PC-3 (cell line): ENCODE data around the gene UCKL1. TPM values are rescaled to one million over a fixed set of nuclear protein-coding genes. Genes with fewer than 3 reads are reported as not detected.
A peak's percentile ranks its signal among the peaks of the same experiment; 100 is the strongest.

ENCODE experiments used
- ATAC-seq: fragments of 200-7000 bp; cut with Tn5 transposase; 2 replicates; pipeline ENCODE4 v1.9.1; 2020; ENCODE audit warnings: mild to moderate bottlenecking, moderate library complexity
- BruUV-seq: library from RNA; stranded (reverse); fragments of 400-500 nt; replicated peaks from 2 replicates; lab custom pipeline; 2021; lab: Mats Ljungman, UMichigan
- CTCF ChIA-PET: fragments of 300-600 bp; sonication (Branson Sonifier 250); formaldehyde crosslinking; loops from one replicate; lab custom pipeline; 2022; ENCODE audit warnings: antibody characterized with exemption; lab: Charles Lee
- POLR2A ChIA-PET: fragments of 300-600 bp; sonication (Branson Sonifier 250); formaldehyde crosslinking; loops from one replicate; lab custom pipeline; 2022; ENCODE audit warnings: antibody characterized with exemption; ENCODE audit not compliant: unreplicated experiment; lab: Charles Lee
- DNase-seq: peaks from one replicate; pipeline ENCODE4 v3.0.0-alpha.2; 2015
- H2AFZ ChIP-seq: fragments of 300-600 bp; sonication (generic); 2 replicates; pipeline ENCODE4 v1.6.0; 2016; ENCODE audit warnings: antibody characterized with exemption, low read length
- H3F3A ChIP-seq: fragments of 300-600 bp; sonication (generic); one replicate; pipeline ENCODE4 v1.6.0; 2017; ENCODE audit warnings: antibody characterized with exemption, low read length, control low read depth, mild to moderate bottlenecking; ENCODE audit not compliant: unreplicated experiment
- H3K27ac ChIP-seq: fragments of 300-600 bp; sonication (generic); 2 replicates; pipeline ENCODE4 v1.5.1; 2016; ENCODE audit warnings: mild to moderate bottlenecking, low read length
- H3K27me3 ChIP-seq: fragments of 300-600 bp; sonication (generic); 2 replicates; pipeline ENCODE4 v1.6.1; 2016; ENCODE audit warnings: low read length, mixed read lengths
- H3K36me3 ChIP-seq: fragments of 300-600 bp; sonication (generic); 2 replicates; pipeline ENCODE4 v1.6.1; 2016; ENCODE audit warnings: low read depth, mixed run types, low read length, mixed read lengths
- H3K4me1 ChIP-seq: fragments of 300-600 bp; sonication (generic); 2 replicates; pipeline ENCODE4 v1.5.1; 2016; ENCODE audit warnings: low read length; ENCODE audit not compliant: insufficient read depth
- H3K4me2 ChIP-seq: fragments of 300-600 bp; sonication (generic); 2 replicates; pipeline ENCODE4 v1.6.0; 2016; ENCODE audit warnings: low read length
- H3K4me3 ChIP-seq: fragments of 300-600 bp; sonication (generic); 2 replicates; pipeline ENCODE4 v1.5.1; 2016; ENCODE audit warnings: mild to moderate bottlenecking, low read length, mixed read lengths
- H3K79me2 ChIP-seq: fragments of 300-600 bp; sonication (generic); 2 replicates; pipeline ENCODE4 v1.6.1; 2017; ENCODE audit warnings: low read length, mixed read lengths
- H3K9ac ChIP-seq: fragments of 300-600 bp; sonication (generic); 2 replicates; pipeline ENCODE4 v1.6.0; 2016; ENCODE audit warnings: mild to moderate bottlenecking, low read length
- H3K9me2 ChIP-seq: fragments of 300-600 bp; sonication (generic); replicated peaks from 2 replicates; pipeline ENCODE4 v1.6.1; 2016; ENCODE audit warnings: mixed run types, low read length, mixed read lengths
- H3K9me3 ChIP-seq: fragments of 300-600 bp; sonication (generic); 2 replicates; pipeline ENCODE4 v1.6.1; 2016; ENCODE audit warnings: low read length, mixed read lengths
- H4K20me1 ChIP-seq: fragments of 300-600 bp; sonication (generic); 2 replicates; pipeline ENCODE4 v1.6.1; 2016; ENCODE audit warnings: low read length, mixed read lengths
- CTCF ChIP-seq: fragments of 300-600 bp; sonication (generic); conservative IDR thresholded peaks from 2 replicates; pipeline ENCODE4 v1.5.1; 2017; ENCODE audit warnings: antibody characterized with exemption, low read depth, mild to moderate bottlenecking, low read length
- EZH2 ChIP-seq: fragments of 300-600 bp; sonication (generic); IDR thresholded peaks from one replicate; pipeline ENCODE4 v1.6.1; 2017; ENCODE audit warnings: antibody characterized with exemption, mild to moderate bottlenecking, low read length; ENCODE audit not compliant: unreplicated experiment
- EZH2phosphoT487 ChIP-seq: fragments of 300-600 bp; sonication (generic); IDR thresholded peaks from 2 replicates; pipeline ENCODE4 v1.6.1; 2018; ENCODE audit warnings: mild to moderate bottlenecking, antibody characterized with exemption, low read length, borderline replicate concordance
- intact Hi-C: fragments of 100-400 bp; cut with micrococcal nuclease; formaldehyde crosslinking; loops from 2 replicates; pipeline ENCODE4 v1.9.0; 2023
- total RNA-seq: library from RNA; depleted of rRNA; stranded (reverse); fragments of >200 nt; gene quantifications from 2 replicates; pipeline ENCODE4 v1.2.3, GENCODE V29; 2014

Gene UCKL1
- total RNA-seq, 1 experiment from 2014 or later: 37.2 TPM

- intact Hi-C loops: loop anchor here (2.0 to 5.0 kb wide), 2 partner anchors 47 to 421 kb away; partner anchors contain the start of gene PTK6
- peaks cover 33% of the 10 kb centered on the region for H3K79me2 ChIP-seq
- CTCF ChIA-PET: no interaction called here
- H2AFZ ChIP-seq: no peak overlapping the region
- peaks cover 5% of the 10 kb centered on the region; the same call in 1 of the 2 replicates for H3K36me3 ChIP-seq
- no peaks in the 10 kb centered on the region for H3K9me2 ChIP-seq
- H3K27me3 ChIP-seq: no peaks in the 10 kb centered on the region
- H3K4me1 ChIP-seq: peaks cover 33% of the 10 kb centered on the region
- DNase-seq: peak; percentile 50
- POLR2A ChIA-PET: no interaction called here
- H3F3A ChIP-seq: no peaks in the 10 kb centered on the region
- H3K9ac ChIP-seq: peak overlapping the region; percentile 85
- no TSS peak for BruUV-seq
- TF ChIP-seq CTCF (no peak), EZH2phosphoT487 (no peak), EZH2 (no peak)
- H3K27ac ChIP-seq: peak overlapping the region; percentile 91
- no peak for ATAC-seq
- H3K4me2 ChIP-seq: peak overlapping the region; percentile 89
- no peaks in the 10 kb centered on the region for H3K9me3 ChIP-seq
- H4K20me1 ChIP-seq: peaks cover 18% of the 10 kb centered on the region; the same call in 1 of the 2 replicates
- no peak overlapping the region; the same call in 1 of the 2 replicates for H3K4me3 ChIP-seq
Observed at GRCh38 chr20:63957690-63958441, 1.6 kb upstream of the UCKL1 start.

- peaks cover 25% of the 10 kb centered on the region; the same call in 1 of the 2 replicates for H4K20me1 ChIP-seq
- ATAC-seq (peak; percentile 52), DNase-seq (peak; percentile 79)
- no peaks in the 10 kb centered on the region for H3K27me3 ChIP-seq
- peak overlapping the region; percentile 91 for H3K27ac ChIP-seq
- BruUV-seq: no TSS peak
- peak overlapping the region; percentile 85 for H3K9ac ChIP-seq
- H3F3A ChIP-seq: no peaks in the 10 kb centered on the region
- H3K79me2 ChIP-seq: peaks cover 40% of the 10 kb centered on the region
- H2AFZ ChIP-seq: peak overlapping the region; percentile 66
- H3K4me3 ChIP-seq: peak overlapping the region; percentile 95
- ChIA-PET CTCF (no interaction called here), POLR2A (interaction anchor here (0.5 kb wide), 1 partner anchor 54 kb away, joined by 11 read pairs; no protein-coding TSS in a partner anchor)
- peaks cover 5% of the 10 kb centered on the region; the same call in 1 of the 2 replicates for H3K36me3 ChIP-seq
- TF ChIP-seq EZH2 (no peak), EZH2phosphoT487 (no peak), CTCF (no peak)
- H3K4me2 ChIP-seq: peak overlapping the region; percentile 89
- no peaks in the 10 kb centered on the region for H3K9me3 ChIP-seq
- intact Hi-C loops: loop anchor here (2.0 to 5.0 kb wide), 2 partner anchors 46 to 420 kb away; partner anchors contain the start of gene PTK6
- peaks cover 33% of the 10 kb centered on the region for H3K4me1 ChIP-seq
- no peaks in the 10 kb centered on the region for H3K9me2 ChIP-seq
Observed at GRCh38 chr20:63957004-63957689, 931 bp upstream of the UCKL1 start.
